WI38 (cell line): Measurements from ENCODE around the gene LANCL3.
"Not testable (repeated sequence)": the region's sequence is repeated elsewhere in the genome, so short reads cannot be mapped to it uniquely, and the experiment has no call there.

ENCODE experiments used
- H3K4me3 ChIP-seq: 2 replicates; pipeline ENCODE4 v1.5.1; 2011; ENCODE audit warnings: low read depth, mild to moderate bottlenecking, control low read depth, low read length
- TF ChIP-seq, protein P1 (sequence below): IDR thresholded peaks from 2 replicates; pipeline ENCODE4 v1.5.1; 2012; ENCODE audit warnings: low read depth, mild to moderate bottlenecking, control low read depth, low read length

The LANCL3 gene

DNA sequence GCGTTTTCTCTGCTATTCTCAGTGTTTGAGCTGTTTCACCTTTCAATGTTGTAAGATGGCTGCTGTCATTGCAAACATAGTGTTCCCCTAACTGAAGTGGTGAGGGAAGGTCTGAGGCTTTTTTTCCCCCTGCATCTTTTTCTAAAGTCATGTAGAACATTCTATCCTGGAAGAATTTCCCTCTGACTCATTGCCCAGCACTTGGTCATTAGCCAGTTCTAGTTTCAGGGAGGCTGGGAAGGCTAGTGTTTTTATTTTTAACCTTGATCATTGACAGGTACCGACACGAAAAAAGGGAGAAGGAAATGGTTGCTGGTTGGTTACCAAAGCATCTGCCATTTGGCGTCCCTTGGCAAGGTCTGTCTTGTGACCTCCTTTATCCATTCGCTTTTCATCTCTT, 6.6 kb downstream of the LANCL3 start:
- TF ChIP-seq, protein P1, sequence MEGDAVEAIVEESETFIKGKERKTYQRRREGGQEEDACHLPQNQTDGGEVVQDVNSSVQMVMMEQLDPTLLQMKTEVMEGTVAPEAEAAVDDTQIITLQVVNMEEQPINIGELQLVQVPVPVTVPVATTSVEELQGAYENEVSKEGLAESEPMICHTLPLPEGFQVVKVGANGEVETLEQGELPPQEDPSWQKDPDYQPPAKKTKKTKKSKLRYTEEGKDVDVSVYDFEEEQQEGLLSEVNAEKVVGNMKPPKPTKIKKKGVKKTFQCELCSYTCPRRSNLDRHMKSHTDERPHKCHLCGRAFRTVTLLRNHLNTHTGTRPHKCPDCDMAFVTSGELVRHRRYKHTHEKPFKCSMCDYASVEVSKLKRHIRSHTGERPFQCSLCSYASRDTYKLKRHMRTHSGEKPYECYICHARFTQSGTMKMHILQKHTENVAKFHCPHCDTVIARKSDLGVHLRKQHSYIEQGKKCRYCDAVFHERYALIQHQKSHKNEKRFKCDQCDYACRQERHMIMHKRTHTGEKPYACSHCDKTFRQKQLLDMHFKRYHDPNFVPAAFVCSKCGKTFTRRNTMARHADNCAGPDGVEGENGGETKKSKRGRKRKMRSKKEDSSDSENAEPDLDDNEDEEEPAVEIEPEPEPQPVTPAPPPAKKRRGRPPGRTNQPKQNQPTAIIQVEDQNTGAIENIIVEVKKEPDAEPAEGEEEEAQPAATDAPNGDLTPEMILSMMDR, result no peak
- H3K4me3 ChIP-seq, result no peak overlapping the region

DNA sequence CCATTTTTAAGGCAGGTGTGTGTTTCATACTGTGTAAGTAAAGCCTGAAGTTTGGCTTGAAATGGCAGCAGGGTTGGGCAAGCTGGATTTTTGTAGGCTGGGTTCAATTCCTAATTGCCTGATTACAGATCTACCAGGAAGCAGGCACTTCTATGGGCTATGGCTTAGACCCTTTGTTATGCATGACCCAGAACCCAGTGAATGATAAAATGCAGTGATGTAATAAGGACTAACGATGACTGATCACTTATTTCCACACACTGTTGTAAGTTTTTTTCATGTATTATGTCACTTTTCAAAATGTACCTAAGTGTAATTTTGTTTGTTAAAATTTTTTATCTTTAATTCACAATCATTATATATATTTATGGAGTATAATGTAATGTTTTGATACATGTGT, 8.6 kb downstream of the LANCL3 start:
- no peak overlapping the region for H3K4me3 ChIP-seq
- TF ChIP-seq, protein P1, result no peak

DNA sequence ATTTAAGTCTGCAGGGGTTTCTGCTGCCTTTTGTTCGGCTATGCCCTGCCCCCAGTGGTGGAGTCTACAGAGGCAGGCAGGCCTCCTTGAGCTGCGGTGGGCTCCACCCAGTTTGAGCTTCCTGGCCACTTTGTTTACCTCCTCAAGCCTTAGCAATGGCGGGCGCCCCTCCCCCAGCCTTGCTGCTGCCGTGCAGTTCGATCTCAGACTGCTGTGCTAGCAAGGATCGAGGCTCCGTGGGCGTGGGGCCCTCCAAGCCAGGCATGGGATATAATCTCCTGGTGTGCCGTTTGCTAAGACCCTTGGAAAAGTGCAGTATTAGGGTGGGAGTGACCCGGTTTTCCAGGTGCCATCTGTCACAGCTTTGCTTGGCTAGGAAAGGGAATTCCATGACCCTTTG, 15.9 kb downstream of the LANCL3 start:
- not testable (repeated sequence) for H3K4me3 ChIP-seq

DNA sequence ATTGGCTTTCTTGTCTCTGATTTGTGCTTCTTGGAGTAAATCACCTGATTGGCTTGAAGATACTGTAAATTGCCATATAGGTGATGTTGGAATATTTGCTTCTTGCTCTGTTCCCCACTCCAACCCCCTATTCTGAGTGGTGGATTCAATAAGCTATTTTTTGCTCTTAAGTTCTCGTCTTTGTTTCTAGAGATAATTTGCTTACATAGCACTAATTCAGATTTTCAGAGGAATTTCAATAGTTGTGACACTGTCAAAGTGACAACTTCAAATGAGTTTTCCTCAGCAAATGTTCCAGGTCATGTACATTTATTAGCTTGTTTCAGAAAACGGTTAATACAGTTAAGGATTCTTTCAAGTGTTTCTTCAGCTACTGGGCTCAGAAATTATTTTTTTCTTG, 18.6 kb downstream of the LANCL3 start:
- H3K4me3 ChIP-seq, result no peak overlapping the region
- TF ChIP-seq, protein P1, result no peak

DNA sequence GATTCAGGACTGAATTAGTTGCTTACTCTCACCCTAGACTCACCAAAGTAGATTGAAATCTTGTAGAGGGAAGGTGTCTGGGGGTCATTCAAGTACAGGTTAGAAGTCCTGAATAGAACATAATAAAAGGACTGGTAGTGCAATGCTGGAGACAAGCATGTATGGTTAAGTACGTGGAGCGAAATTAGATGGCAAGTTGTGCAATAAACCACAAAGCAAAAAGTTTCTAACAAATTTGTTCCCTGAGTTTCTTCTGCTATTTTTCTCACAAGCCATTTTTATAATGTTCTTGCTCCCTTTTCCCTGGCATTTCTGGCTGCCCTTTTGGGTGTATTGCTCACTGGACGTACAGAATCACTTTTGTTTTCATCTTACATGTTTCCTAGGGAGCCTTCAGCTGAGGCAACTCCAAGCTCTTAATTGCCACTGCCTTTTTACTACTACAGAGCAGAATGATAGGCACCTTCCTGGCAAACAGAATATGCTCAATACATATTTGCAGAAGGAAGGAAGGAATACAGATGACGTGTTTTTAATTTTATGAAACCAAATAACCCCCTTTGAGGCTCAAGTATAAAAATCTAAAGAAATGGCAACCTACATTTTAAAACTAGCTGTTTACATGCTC, 23.4 kb downstream of the LANCL3 start:
- no peak overlapping the region for H3K4me3 ChIP-seq
- TF ChIP-seq, protein P1, result 0 out of 2 replicates have a peak, but pooled peaks have one; percentile 2

DNA sequence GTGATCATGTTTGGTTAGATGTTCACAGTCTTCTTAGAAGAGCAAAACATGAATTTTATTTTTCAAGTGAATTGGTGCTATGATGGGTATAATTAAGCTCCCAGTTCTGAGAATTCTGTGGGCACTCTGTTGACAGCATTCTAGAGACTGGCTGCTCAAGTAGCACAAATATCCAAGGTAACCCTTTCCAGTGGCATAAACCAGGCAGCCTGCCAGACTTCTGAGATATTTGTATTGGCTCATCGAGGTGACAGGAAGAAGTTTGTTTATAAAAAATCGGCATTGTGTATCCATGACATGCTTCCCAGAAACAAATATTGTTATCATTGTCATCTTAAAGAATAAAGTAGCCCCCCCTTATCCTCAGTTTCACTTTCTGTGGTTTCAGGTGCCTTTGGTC, 28.3 kb downstream of the LANCL3 start:
- TF ChIP-seq, protein P1, result no peak
- H3K4me3 ChIP-seq, result no peak overlapping the region

DNA sequence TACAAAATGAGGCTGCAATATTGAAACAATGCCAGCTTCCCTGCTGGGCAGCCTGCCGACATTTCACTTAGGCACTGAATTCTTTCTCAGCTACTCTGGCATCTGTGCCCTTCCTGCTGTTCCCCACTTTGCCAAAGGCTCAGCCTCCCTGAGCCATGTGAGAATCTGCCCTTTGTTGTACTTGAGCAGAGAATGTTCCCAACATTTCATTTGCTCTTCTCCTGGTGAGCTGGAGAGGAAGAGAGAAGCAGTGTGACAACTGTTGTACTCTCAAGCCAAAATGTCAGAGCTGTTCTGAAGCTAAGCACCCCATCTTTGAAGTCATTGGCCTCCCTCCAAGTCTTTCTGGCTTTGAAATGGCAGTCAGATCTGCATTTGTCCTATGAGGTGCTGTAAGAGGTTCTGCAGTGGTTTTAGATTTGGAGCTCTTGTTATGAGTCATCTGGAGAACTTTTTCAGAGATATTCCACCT, 32.5 kb downstream of the LANCL3 start:
- TF ChIP-seq, protein P1, result no peak
- H3K4me3 ChIP-seq, result no peak overlapping the region

DNA sequence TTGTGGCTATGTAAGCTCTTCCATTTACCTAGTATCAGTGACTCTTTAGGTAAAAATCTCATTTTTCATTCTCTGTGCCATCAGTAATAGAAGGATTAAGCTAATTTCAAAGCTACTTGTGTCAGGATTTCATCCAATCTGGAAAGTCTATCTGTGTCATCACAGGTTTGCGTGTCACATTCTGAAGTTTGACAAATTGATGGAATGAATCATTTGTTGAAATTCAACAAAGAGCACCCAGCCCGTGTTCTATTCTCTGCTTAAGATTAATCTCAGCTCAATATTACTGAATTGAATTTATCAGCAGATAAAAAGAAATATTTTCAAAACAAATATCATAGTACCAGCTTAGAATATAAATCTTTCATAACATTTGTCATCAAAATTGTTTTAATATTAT, 35.8 kb downstream of the LANCL3 start:
- H3K4me3 ChIP-seq, result no peak overlapping the region
- TF ChIP-seq, protein P1, result no peak
